BJ (cell line): ENCODE data around the gene LRRC8B. TPM values are rescaled to one million over a fixed set of nuclear protein-coding genes. Genes with fewer than 3 reads are reported as not detected.

Experiments used
- CTCF ChIA-PET: fragments of 350-600 bp; formaldehyde crosslinking; extraction: SDS; loops from one replicate; lab custom pipeline; 2021; ENCODE audit warnings: antibody characterized with exemption, inconsistent platforms; lab: Yijun Ruan, JAX
- POLR2A ChIA-PET: fragments of 300-600 bp; sonication (Branson Sonifier 250); formaldehyde crosslinking; extraction: SDS; loops from one replicate; lab custom pipeline; 2021; ENCODE audit warnings: antibody characterized with exemption; lab: Charles Lee
- DNase-seq: peaks from one replicate; pipeline ENCODE4 v3.0.0-alpha.2; 2011; ENCODE audit warnings: low read depth
- H3K27me3 ChIP-seq: 2 replicates; pipeline ENCODE4 v1.6.0; 2011; ENCODE audit warnings: low read length; ENCODE audit not compliant: control insufficient read depth, insufficient read depth
- H3K36me3 ChIP-seq: 2 replicates; pipeline ENCODE4 v1.5.1; 2011; ENCODE audit warnings: low read length; ENCODE audit not compliant: control insufficient read depth, insufficient read depth
- H3K4me3 ChIP-seq: 2 replicates; pipeline ENCODE4 v1.5.1; 2011; ENCODE audit warnings: low read depth, mild to moderate bottlenecking, control low read depth, low read length
- polyA plus RNA-seq: library from polyadenylated mRNA; depleted of rRNA; stranded (reverse); fragments of >200 nt; gene quantifications from 2 replicates; pipeline ENCODE4 v1.2.3, GENCODE V29; 2011
- TF ChIP-seq, protein P1 (sequence below): IDR thresholded peaks from 2 replicates; pipeline ENCODE4 v1.5.1; 2011; ENCODE audit warnings: low read depth, mild to moderate bottlenecking, control low read depth, inconsistent platforms, low read length, moderate library complexity; ENCODE audit not compliant: insufficient read depth

LRRC8B gene
- polyA plus RNA-seq, 1 experiment = 0.22 TPM

DNA sequence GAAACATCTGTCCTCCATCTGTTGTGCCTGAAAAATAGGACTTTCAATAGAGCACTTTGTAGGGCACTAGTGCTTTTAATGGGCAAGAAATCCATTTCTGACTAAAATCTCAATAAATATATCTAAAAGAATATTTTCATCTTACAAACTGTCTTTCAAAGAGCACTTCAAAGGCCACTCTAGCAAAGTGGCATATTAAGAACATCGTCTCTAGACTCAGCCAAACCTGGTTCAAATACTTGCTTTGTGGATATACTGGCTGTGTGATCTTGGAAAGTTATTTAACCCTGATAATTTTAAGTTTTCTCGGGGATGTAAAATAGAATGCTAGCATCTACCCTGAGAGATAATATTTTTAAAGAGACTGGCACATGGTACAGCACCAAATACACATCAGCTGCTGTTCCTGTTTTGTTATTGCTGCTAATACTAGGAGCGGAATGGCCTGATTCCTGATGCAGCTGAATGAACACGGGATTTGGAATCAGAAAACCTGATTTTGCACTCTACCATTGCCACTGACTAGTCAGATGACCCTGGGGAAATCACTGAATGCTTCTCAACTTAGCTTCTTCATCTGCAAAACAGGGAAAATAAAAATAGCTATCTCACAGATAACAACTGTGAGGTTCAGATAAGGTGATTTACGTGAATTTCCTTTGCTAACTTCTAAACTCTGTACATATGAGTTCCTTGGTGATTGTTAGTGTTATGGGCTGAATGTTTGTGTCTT is 83.1 kb downstream of the LRRC8B start:
- ChIA-PET CTCF (interaction anchor here (0.6 to 2.5 kb wide), 2 partner anchors 11 to 155 kb away, joined by 3 to 6 read pairs; no protein-coding TSS in a partner anchor), POLR2A (no interaction called here)
- Histone ChIP-seq H3K4me3 (no peak overlapping the region), H3K27me3 (no peaks in the 10 kb centered on the region), H3K36me3 (no peaks in the 10 kb centered on the region)
- DNase-seq = no peak
- TF ChIP-seq, protein P1, sequence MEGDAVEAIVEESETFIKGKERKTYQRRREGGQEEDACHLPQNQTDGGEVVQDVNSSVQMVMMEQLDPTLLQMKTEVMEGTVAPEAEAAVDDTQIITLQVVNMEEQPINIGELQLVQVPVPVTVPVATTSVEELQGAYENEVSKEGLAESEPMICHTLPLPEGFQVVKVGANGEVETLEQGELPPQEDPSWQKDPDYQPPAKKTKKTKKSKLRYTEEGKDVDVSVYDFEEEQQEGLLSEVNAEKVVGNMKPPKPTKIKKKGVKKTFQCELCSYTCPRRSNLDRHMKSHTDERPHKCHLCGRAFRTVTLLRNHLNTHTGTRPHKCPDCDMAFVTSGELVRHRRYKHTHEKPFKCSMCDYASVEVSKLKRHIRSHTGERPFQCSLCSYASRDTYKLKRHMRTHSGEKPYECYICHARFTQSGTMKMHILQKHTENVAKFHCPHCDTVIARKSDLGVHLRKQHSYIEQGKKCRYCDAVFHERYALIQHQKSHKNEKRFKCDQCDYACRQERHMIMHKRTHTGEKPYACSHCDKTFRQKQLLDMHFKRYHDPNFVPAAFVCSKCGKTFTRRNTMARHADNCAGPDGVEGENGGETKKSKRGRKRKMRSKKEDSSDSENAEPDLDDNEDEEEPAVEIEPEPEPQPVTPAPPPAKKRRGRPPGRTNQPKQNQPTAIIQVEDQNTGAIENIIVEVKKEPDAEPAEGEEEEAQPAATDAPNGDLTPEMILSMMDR = no peak

DNA sequence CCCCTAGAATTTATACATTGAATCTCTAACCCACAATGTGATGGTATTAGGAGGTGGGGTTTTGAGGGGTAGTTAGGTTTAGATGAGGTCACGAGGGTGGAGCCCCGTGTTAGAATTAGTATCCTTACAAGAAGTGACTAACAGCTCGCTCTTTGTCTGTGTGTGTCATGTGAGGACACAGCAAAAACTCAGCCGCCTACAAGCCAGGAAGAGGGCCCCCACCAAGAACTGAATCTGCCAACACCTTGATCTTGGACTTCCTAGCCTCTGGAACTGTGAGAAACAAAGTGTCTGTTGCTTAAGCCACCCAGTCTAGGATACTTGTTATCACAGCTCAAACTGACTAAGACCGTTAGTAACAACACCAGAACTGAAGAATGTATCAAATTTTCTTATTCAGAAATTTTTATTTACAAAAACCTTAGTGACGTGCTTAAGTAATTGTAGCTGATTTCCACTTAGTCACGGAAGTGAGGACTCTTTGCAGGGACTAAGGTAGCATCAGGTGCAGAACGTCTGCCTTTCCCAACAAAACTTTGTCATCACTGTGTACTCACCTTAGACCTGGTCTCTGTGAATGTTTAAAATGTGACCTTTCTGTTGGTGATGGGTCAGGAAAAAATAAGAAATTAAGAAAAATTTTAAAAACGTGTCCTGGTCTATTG is 83.8 kb downstream of the LRRC8B start:
- TF ChIP-seq, protein P1 = no peak
- Histone ChIP-seq H3K4me3 (no peak overlapping the region), H3K27me3 (no peaks in the 10 kb centered on the region), H3K36me3 (no peaks in the 10 kb centered on the region)
- ChIA-PET POLR2A (no interaction called here), CTCF (interaction anchor here (0.6 to 2.5 kb wide), 3 partner anchors 10 to 154 kb away, joined by 3 to 6 read pairs (median 4); no protein-coding TSS in a partner anchor)
- DNase-seq = no peak

DNA sequence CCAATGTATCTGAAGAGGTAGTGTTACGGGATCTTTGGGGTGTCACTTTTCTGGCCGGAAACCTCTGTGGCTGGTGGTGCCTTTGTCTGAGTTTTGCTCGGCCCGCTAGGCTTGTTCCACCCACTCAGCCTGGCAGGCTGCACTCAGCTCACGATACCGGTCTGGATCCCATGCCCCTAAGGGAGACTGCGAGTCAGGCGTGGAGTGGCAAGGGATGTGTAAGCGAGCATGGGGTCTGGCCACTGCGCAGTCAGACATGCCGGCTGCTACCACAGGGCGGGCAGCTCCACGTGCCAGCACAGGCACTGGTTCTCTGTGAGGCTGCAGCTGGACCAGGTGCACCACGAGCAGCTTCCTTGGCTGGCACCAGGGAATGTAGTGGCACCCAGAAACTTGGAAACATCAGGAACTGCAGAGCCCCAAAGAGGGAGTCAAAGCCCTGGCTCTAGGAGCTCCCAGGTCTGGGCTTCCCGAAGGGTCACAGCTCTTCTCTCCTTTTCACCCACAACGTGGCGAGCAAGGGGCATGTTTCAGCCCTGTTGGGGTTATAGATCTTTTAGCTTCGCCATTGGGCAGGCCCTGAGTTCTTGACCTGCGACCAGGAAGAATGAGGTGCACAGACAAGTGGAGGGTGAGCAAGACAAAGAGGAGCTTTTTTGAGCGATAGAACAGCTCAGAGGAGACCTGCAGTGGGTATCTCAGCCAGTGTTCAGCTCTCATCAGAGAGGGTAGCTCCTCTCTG is 84.5 kb downstream of the LRRC8B start:
- TF ChIP-seq, protein P1 = no peak
- no peak for DNase-seq
- H3K36me3 ChIP-seq = no peaks in the 10 kb centered on the region
- no peaks in the 10 kb centered on the region for H3K27me3 ChIP-seq
- ChIA-PET CTCF (interaction anchor here (0.9 to 2.5 kb wide), 3 partner anchors 10 to 154 kb away, joined by 4 to 6 read pairs (median 4); no protein-coding TSS in a partner anchor), POLR2A (no interaction called here)
- H3K4me3 ChIP-seq = no peak overlapping the region

DNA sequence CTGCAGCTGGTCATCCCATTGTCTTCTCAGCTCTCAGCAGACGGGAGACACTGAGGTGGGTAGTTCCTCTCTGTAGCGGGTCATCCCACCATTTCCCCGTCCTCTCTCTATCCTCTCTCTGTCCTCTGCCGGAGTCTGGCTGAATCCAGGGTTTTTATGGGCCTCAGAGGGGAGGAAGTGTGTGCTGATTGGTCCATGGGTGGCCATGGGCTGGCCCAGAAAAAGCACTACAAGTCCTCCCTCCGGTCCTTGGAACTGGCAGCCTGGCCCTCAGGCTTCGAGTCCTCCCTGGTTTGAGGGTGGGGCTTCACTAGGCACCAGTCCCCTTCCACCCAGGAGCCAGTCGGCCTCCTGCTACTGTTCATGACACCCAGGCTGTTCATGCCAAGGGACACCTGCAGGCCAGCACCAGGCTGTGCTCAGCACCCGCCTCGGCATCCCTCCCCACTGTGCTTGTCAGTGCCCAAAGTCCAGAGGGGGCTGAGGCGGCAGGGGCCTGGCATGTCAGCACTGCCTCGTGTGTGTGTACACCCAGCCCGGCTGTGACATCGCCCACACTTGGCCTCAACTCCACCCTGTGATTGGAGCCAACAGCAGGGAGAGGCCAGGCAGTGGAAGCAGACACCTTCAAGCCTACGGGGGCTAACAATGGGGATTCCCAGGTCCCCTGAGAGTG is 85.3 kb downstream of the LRRC8B start:
- TF ChIP-seq, protein P1 = no peak
- Histone ChIP-seq H3K36me3 (no peaks in the 10 kb centered on the region), H3K4me3 (no peak overlapping the region), H3K27me3 (no peaks in the 10 kb centered on the region)
- ChIA-PET POLR2A (no interaction called here), CTCF (interaction anchor here (0.9 to 2.5 kb wide), 3 partner anchors 11 to 153 kb away, joined by 4 to 6 read pairs (median 4); no protein-coding TSS in a partner anchor)
- DNase-seq = no peak
